HepG2 (cell line): ENCODE results near the gene ZNF773. TPM values are rescaled to one million over a fixed set of nuclear protein-coding genes. Genes with fewer than 3 reads are reported as not detected.

ENCODE experiments used
- KAT2B ChIP-seq: fragments of 150-350 bp; IDR thresholded peaks from 2 replicates; pipeline ENCODE4 v1.6.1; 2014; ENCODE audit warnings: low read depth, low read length, borderline replicate concordance
- KDM6A ChIP-seq: IDR thresholded peaks from 2 replicates; pipeline ENCODE4 v1.6.1; 2016; ENCODE audit warnings: low read depth
- RBM22 ChIP-seq: fragments of 200-400 bp; formaldehyde crosslinking; optimal IDR thresholded peaks from 2 replicates; pipeline ENCODE3; 2017; ENCODE audit warnings: mild to moderate bottlenecking, low read length, moderate library complexity
- SCMH1 ChIP-seq: sonication (generic); formaldehyde crosslinking; IDR thresholded peaks from 2 replicates; pipeline ENCODE4 v1.9.0; 2021; ENCODE audit warnings: missing genetic modification reagents, mild to moderate bottlenecking, borderline replicate concordance
- SRSF9 ChIP-seq: fragments of 200-400 bp; formaldehyde crosslinking; IDR thresholded peaks from 2 replicates; pipeline ENCODE4 v1.6.1; 2018; ENCODE audit warnings: borderline replicate concordance, mild to moderate bottlenecking, low read depth, low read length; ENCODE audit not compliant: insufficient read depth, poor library complexity, severe bottlenecking
- TOPORS ChIP-seq: sonication (generic); formaldehyde crosslinking; IDR thresholded peaks from 2 replicates; pipeline ENCODE4 v1.8.0; 2023; ENCODE audit warnings: mild to moderate bottlenecking, missing genetic modification reagents
- XRCC5 ChIP-seq: fragments of 200-400 bp; formaldehyde crosslinking; optimal IDR thresholded peaks from 2 replicates; pipeline ENCODE3; 2017; ENCODE audit warnings: mild to moderate bottlenecking, low read length
- YY1 ChIP-seq: IDR thresholded peaks from 2 replicates; pipeline ENCODE4 v1.6.1; 2011; ENCODE audit warnings: low read length, low read depth, moderate library complexity, mild to moderate bottlenecking; ENCODE audit not compliant: insufficient read depth, insufficient replicate concordance
- ZBTB42 ChIP-seq: sonication (generic); formaldehyde crosslinking; IDR thresholded peaks from 2 replicates; pipeline ENCODE4 v1.5.0; 2020; ENCODE audit warnings: mild to moderate bottlenecking, missing genetic modification reagents
- ZNF232 ChIP-seq: sonication (generic); formaldehyde crosslinking; IDR thresholded peaks from 2 replicates; pipeline ENCODE4 v1.4.0; 2020; ENCODE audit warnings: missing genetic modification reagents, borderline replicate concordance
- ZNF350 ChIP-seq: sonication (generic); formaldehyde crosslinking; IDR thresholded peaks from 2 replicates; pipeline ENCODE4 v1.4.0; 2020; ENCODE audit warnings: mild to moderate bottlenecking, low read depth, missing genetic modification reagents, borderline replicate concordance
- polyA plus RNA-seq, 8 experiments: library from polyadenylated mRNA; depleted of rRNA in 3 of 8; stranded (reverse) in 7 of 8; unstranded in 1 of 8; fragments of >200 nt; fragmentation: Illumina TruSeq in 4 of 8; extraction: Trizol in 4 of 8; gene quantifications; 2 replicates each; pipeline versions ENCODE4 v1.2.1 to v1.2.3, GENCODE V29; 2011 to 2016; ENCODE audit warnings: low read depth in 4 of 8, missing spikeins in 1 of 8, mixed read lengths in 1 of 8; ENCODE audit not compliant: insufficient read depth in 1 of 8
- total RNA-seq, 5 experiments: library from RNA; depleted of rRNA; stranded (reverse); fragments of >200 nt; fragmentation: Illumina TruSeq; extraction: Trizol; gene quantifications; 2 replicates each; pipeline ENCODE4 v1.2.3, GENCODE V29; 2016; ENCODE audit warnings: low read depth in 1 of 5
- TF ChIP-seq, protein P1 (sequence below): sonication (generic); formaldehyde crosslinking; IDR thresholded peaks from 2 replicates; pipeline ENCODE4 v1.4.0; 2020; ENCODE audit warnings: missing genetic modification reagents
- TF ChIP-seq, protein P2 (sequence below): sonication (generic); formaldehyde crosslinking; conservative IDR thresholded peaks from 2 replicates; pipeline ENCODE4 v1.4.0; 2020; ENCODE audit warnings: missing genetic modification reagents
- TF ChIP-seq, protein P3 (sequence below): sonication (generic); formaldehyde crosslinking; conservative IDR thresholded peaks from 2 replicates; pipeline ENCODE4 v1.8.0; 2022; ENCODE audit warnings: missing genetic modification reagents
- TF ChIP-seq, protein P4 (sequence below): sonication (generic); formaldehyde crosslinking; IDR thresholded peaks from 2 replicates; pipeline ENCODE4 v1.9.0; 2022; ENCODE audit warnings: low read depth, missing genetic modification reagents

ZNF773 gene
- total and polyA plus RNA-seq, 2 of the 13 experiments (the other 11 are each of a cell fraction or from before 2014, with no cell fraction given) = 5.7 to 6.7 TPM

DNA sequence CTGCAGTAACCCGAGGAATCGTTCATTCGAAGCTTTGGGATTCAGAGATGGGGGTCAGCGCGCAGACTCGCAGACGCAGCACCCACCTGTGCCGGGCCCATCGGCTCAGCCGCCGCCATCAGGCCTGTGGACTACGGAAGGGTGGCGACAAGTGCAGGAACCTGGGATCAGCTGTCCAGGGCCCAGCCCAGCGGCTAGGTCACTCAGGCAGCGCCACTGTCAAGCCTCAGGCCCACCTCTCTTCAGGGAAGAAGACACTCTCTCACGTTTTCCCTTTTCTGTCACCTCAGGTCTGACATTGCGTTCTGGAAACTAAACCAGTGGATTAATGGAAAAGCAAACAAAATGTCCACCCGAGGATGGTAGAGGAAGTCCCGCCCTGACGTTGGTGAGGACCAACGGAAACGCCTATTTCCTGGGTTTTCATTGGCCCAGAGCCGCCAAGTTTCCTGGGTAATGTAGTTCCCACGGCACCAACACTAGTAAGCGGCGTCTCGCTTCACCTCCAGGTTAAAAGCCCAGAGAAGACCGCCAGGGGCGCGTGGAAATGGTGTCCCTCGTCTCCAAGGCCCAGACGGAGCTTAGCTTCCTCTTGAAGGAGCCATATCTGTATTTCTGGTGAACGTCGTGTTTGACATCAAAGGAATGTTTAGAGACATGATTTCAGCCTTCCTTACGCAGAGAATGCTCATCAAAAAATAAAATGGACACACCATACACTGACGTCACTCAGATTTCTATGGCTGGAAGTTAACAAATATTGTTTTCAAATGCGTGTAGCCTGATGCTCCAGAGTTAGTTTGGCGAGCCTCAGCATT, 22.3 kb upstream of the ZNF773 start, which contains the start of gene ZNF772 (continued):
- TF ChIP-seq, protein P1, sequence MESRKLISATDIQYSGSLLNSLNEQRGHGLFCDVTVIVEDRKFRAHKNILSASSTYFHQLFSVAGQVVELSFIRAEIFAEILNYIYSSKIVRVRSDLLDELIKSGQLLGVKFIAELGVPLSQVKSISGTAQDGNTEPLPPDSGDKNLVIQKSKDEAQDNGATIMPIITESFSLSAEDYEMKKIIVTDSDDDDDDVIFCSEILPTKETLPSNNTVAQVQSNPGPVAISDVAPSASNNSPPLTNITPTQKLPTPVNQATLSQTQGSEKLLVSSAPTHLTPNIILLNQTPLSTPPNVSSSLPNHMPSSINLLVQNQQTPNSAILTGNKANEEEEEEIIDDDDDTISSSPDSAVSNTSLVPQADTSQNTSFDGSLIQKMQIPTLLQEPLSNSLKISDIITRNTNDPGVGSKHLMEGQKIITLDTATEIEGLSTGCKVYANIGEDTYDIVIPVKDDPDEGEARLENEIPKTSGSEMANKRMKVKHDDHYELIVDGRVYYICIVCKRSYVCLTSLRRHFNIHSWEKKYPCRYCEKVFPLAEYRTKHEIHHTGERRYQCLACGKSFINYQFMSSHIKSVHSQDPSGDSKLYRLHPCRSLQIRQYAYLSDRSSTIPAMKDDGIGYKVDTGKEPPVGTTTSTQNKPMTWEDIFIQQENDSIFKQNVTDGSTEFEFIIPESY (CRISPR knock-in tag) = no peak
- no peak for TF ChIP-seq SRSF9
- TF ChIP-seq YY1 = peak; percentile 82
- TF ChIP-seq KDM6A (CRISPR knock-in tag) = no peak
- TF ChIP-seq, protein P2, sequence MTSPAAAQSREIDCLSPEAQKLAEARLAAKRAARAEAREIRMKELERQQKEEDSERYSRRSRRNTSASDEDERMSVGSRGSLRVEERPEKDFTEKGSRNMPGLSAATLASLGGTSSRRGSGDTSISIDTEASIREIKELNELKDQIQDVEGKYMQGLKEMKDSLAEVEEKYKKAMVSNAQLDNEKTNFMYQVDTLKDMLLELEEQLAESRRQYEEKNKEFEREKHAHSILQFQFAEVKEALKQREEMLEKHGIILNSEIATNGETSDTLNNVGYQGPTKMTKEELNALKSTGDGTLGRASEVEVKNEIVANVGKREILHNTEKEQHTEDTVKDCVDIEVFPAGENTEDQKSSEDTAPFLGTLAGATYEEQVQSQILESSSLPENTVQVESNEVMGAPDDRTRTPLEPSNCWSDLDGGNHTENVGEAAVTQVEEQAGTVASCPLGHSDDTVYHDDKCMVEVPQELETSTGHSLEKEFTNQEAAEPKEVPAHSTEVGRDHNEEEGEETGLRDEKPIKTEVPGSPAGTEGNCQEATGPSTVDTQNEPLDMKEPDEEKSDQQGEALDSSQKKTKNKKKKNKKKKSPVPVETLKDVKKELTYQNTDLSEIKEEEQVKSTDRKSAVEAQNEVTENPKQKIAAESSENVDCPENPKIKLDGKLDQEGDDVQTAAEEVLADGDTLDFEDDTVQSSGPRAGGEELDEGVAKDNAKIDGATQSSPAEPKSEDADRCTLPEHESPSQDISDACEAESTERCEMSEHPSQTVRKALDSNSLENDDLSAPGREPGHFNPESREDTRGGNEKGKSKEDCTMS (CRISPR knock-in tag) = no peak
- TF ChIP-seq ZBTB42 (CRISPR knock-in tag) = no peak
- TF ChIP-seq, protein P3, sequence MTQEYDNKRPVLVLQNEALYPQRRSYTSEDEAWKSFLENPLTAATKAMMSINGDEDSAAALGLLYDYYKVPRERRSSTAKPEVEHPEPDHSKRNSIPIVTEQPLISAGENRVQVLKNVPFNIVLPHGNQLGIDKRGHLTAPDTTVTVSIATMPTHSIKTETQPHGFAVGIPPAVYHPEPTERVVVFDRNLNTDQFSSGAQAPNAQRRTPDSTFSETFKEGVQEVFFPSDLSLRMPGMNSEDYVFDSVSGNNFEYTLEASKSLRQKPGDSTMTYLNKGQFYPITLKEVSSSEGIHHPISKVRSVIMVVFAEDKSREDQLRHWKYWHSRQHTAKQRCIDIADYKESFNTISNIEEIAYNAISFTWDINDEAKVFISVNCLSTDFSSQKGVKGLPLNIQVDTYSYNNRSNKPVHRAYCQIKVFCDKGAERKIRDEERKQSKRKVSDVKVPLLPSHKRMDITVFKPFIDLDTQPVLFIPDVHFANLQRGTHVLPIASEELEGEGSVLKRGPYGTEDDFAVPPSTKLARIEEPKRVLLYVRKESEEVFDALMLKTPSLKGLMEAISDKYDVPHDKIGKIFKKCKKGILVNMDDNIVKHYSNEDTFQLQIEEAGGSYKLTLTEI (CRISPR knock-in tag) = no peak
- no peak for TF ChIP-seq ZNF232 (CRISPR knock-in tag)
- TF ChIP-seq KAT2B = no peak
- TF ChIP-seq, protein P4, sequence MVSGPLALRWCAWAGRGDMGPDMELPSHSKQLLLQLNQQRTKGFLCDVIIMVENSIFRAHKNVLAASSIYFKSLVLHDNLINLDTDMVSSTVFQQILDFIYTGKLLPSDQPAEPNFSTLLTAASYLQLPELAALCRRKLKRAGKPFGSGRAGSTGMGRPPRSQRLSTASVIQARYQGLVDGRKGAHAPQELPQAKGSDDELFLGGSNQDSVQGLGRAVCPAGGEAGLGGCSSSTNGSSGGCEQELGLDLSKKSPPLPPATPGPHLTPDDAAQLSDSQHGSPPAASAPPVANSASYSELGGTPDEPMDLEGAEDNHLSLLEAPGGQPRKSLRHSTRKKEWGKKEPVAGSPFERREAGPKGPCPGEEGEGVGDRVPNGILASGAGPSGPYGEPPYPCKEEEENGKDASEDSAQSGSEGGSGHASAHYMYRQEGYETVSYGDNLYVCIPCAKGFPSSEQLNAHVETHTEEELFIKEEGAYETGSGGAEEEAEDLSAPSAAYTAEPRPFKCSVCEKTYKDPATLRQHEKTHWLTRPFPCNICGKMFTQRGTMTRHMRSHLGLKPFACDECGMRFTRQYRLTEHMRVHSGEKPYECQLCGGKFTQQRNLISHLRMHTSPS (CRISPR knock-in tag) = no peak
- TF ChIP-seq SCMH1 (CRISPR knock-in tag) = no peak
- peak; percentile 79 for TF ChIP-seq ZNF350 (CRISPR knock-in tag)
- TF ChIP-seq XRCC5 = peak; percentile 74
- TF ChIP-seq TOPORS (CRISPR knock-in tag) = no peak
- TF ChIP-seq RBM22 = no peak
